H1 (cell line): ENCODE data around the gene ARNT2. TPM values are rescaled to one million over a fixed set of nuclear protein-coding genes. Genes with fewer than 3 reads are reported as not detected.

Experiments used
- JUN ChIP-seq: IDR thresholded peaks from 2 replicates; pipeline ENCODE4 v1.6.1; 2011; ENCODE audit warnings: low read depth, mild to moderate bottlenecking, improper control_type of control experiment, low read length
- MAFK ChIP-seq: IDR thresholded peaks from 2 replicates; pipeline ENCODE4 v1.6.1; 2012; ENCODE audit warnings: low read depth, mild to moderate bottlenecking, improper control_type of control experiment, low read length
- TAF1 ChIP-seq: IDR thresholded peaks from 2 replicates; pipeline ENCODE4 v1.6.1; 2011; ENCODE audit warnings: mild to moderate bottlenecking, low read depth, low read length
- TAF7 ChIP-seq: optimal IDR thresholded peaks from 2 replicates; pipeline ENCODE3; 2011; ENCODE audit warnings: low read depth, mild to moderate bottlenecking, inconsistent platforms, low read length, moderate library complexity, borderline replicate concordance
- polyA plus RNA-seq, 7 experiments: library from polyadenylated mRNA; depleted of rRNA in 3 of 7; stranded (reverse) in 5 of 7; unstranded in 2 of 7; fragments of >200 nt in 5 of 7; fragments of 200-250 nt in 2 of 7; gene quantifications; 1 replicate in 5 of 7; 2 replicates in 1 of 7; 4 replicates in 1 of 7; pipeline versions ENCODE4 v1.2.1 to v1.2.3, GENCODE V29; 2011 to 2013; ENCODE audit warnings: missing spikeins in 2 of 7, mixed read lengths in 2 of 7
- total RNA-seq: library from RNA; stranded (reverse); fragmentation: NEBNext Ultra II Directional; extraction: Animal tissue kit (Norgen Biotek cat#: 25700); gene quantifications from 2 replicates; pipeline ENCODE4 v1.2.1, GENCODE V29; 2021

The ARNT2 gene
- total and polyA plus RNA-seq, 2 of the 8 experiments (the other 6 are each of a cell fraction or from before 2014, with no cell fraction given) = 9.5 to 14.6 TPM

DNA sequence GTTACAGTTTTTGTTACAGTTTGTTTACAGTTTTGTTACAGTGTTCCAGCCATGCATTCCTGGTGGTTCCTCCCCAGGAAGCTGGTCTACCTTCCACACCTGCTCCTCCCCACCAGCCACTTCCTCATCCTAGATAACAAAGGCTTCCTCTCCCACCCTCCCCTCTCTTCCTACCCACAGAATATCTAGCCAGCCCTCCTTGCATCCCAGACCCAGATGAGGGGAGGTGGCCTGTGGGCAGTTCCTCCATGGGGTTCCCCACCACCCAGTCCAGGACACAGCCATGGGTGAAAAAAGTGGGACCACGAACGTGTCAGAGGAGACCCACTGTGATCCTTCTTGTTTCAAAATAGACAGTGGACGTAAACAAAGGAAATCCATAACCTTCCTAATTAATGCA is 168.2 kb downstream of the ARNT2 start (continued):
- TF ChIP-seq JUN (no peak), TAF7 (no peak), MAFK (no peak), TAF1 (no peak)
